Mesodermal cell (in vitro differentiated cells): Measurements from ENCODE around the gene CTDSP2.
"Not testable (repeated sequence)": the region's sequence is repeated elsewhere in the genome, so short reads cannot be mapped to it uniquely, and the experiment has no call there.

Experiments used
- H3K27ac ChIP-seq: 2 replicates; pipeline ENCODE4 v1.7.0; 2013; ENCODE audit warnings: mild to moderate bottlenecking, low read depth, low read length, moderate library complexity; ENCODE audit not compliant: severe bottlenecking
- H3K36me3 ChIP-seq: 2 replicates; pipeline ENCODE4 v1.7.1; 2013; ENCODE audit warnings: mild to moderate bottlenecking, low read length, moderate library complexity; ENCODE audit not compliant: control insufficient read depth, insufficient read depth
- H3K4me1 ChIP-seq: one replicate; pipeline ENCODE4 v1.7.1; 2013; ENCODE audit warnings: mild to moderate bottlenecking, low read length; ENCODE audit not compliant: insufficient read depth, control insufficient read depth, poor library complexity, severe bottlenecking
- H3K4me3 ChIP-seq: 2 replicates; pipeline ENCODE4 v1.7.0; 2013; ENCODE audit warnings: low read length, control low read depth, mild to moderate bottlenecking; ENCODE audit not compliant: insufficient read depth, poor library complexity, severe bottlenecking; ENCODE audit errors: extremely low read depth
- H3K9me3 ChIP-seq: 2 replicates; pipeline ENCODE4 v1.7.1; 2013; ENCODE audit warnings: mild to moderate bottlenecking, low read length, moderate library complexity; ENCODE audit not compliant: control insufficient read depth
- WGBS, 2 experiments: methylation state at CpG; one replicate each; pipeline ENCODE4 v1.1.5; 2013; ENCODE audit warnings: missing lambda C conversion rate in 2 of 2; ENCODE audit not compliant: insufficient coverage in 2 of 2; 5-methylcytosine and 5-hydroxymethylcytosine counted together

CTDSP2 gene

DNA sequence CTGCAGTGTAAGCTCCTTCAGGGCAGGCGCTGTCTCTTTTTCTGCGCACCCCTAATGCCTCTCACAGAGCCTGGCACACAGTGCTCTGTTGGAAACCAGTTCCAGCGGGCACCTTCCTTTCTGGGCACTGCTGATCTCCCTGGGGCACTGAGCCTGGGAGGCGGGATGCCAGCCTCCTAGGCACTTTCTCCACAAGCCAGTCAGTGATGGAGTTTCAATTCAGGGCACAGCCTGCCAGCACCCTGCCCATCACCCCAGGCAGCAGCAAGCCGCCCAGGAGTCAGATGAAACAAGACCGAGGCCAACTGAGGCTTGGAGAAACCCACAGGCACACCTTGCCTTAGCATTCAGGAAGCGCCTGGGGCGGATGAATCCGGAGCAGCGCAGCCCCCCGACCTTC is 5.7 kb upstream of the CTDSP2 start:
- WGBS, 2 experiments, result 59 to 61% methylated on average over 5 to 7 of the region's 11 CpGs
- H3K4me3 ChIP-seq, result peak overlapping the region; percentile 26
- peak overlapping the region; percentile 45 for H3K27ac ChIP-seq
- peaks cover 7% of the 10 kb centered on the region for H3K9me3 ChIP-seq
- peaks cover 13% of the 10 kb centered on the region for H3K4me1 ChIP-seq
- H3K36me3 ChIP-seq, result no peaks in the 10 kb centered on the region

- WGBS, 2 experiments, result 83% methylated on average over 1 of the region's 1 CpG; no CpG with 5 or more reads in 1 of the 2 experiments
- Histone ChIP-seq H3K27ac (no peak overlapping the region), H3K4me3 (no peak overlapping the region), H3K9me3 (peaks cover 4% of the 10 kb centered on the region), H3K36me3 (no peaks in the 10 kb centered on the region), H3K4me1 (peaks cover 13% of the 10 kb centered on the region)
Observed at GRCh38 chr12:57851552-57851951, 5.0 kb upstream of the CTDSP2 start.

DNA sequence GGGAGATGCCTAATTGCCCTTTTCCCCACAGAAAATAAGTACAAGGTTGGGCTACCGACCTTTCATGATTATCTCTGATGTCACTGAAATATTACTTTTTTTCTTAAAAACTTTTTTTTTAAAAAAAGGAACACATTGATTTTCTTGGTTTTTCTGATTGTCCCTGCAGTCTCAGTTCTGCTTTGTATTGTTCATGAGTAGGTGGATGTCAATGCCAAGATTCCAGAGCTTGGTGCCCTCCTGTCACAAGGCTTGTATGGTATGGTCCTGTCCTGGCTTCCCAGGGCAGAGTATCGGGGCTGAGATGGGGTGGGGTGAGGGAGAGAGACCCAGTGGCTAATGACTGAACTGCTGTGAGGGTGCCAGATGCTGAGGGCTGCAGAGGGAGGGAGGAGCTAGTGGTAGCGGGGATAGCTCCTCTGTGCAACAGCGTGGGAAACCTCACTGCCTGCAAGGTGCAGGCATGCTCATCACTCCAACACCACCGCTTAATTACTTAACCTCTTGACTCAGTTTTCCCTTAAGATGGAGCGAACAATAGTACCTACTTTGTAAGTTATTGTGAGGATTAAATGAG is 4.4 kb upstream of the CTDSP2 start:
- no peaks in the 10 kb centered on the region for H3K9me3 ChIP-seq
- WGBS, 2 experiments, result 38 to 76% methylated on average over 1 to 4 of the region's 6 CpGs
- peaks cover 13% of the 10 kb centered on the region for H3K4me1 ChIP-seq
- H3K36me3 ChIP-seq, result no peaks in the 10 kb centered on the region
- H3K27ac ChIP-seq, result no peak overlapping the region
- H3K4me3 ChIP-seq, result no peak overlapping the region

GRCh38 chr12:57849447-57849846 is 2.9 kb upstream of the CTDSP2 start:
- H3K9me3 ChIP-seq, H3K4me3 ChIP-seq, H3K36me3 ChIP-seq, H3K27ac ChIP-seq: not testable (repeated sequence)
- 78% methylated on average over 3 of the region's 3 CpGs; no CpG with 5 or more reads in 1 of the 2 experiments for WGBS, 2 experiments
- peaks cover 13% of the 10 kb centered on the region for H3K4me1 ChIP-seq

DNA sequence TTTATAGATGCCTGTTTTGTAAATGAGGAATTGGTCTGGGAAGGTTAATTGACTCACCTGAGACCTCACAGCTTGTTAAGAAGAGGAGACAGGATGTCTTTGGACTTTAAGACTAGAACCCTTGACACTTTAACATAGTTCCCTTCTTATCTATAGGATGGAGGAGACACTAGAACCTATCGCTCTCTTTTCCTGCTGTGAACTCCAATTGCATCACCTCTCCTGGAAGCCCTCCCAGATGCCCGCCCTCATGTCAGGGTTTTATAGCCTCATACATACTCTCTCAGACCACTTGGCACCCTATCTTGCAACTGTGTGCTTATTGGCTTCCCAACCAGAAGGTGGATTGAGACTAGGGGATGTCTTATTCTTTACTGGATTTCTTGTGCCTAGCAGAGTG is 2.5 kb upstream of the CTDSP2 start:
- H3K4me1 ChIP-seq, result peaks cover 13% of the 10 kb centered on the region
- H3K4me3 ChIP-seq, result no peak overlapping the region
- no peaks in the 10 kb centered on the region for H3K9me3 ChIP-seq
- no peaks in the 10 kb centered on the region for H3K36me3 ChIP-seq
- 71 to 92% methylated on average over 1 to 2 of the region's 2 CpGs for WGBS, 2 experiments
- no peak overlapping the region for H3K27ac ChIP-seq

DNA sequence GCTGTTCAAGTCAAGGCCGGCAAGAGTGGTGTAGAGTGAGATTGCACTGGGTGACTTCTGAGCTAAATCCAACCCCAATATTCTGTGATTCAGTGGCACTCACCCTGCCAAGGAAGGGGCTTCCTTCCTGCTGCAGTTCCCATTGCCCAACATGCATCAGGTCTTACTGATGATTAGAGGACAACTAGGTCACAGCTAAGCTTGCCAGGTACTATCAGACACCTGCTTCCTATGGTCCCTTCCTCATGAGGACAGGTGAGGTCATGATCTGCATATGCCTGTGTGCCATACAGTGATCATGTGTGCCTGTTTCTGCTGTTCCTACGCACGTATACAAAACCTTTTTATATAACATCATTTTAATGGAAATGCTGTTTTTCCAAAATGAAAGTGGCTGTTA is 1.7 kb upstream of the CTDSP2 start:
- Histone ChIP-seq H3K36me3 (no peaks in the 10 kb centered on the region), H3K4me3 (no peak overlapping the region), H3K9me3 (no peaks in the 10 kb centered on the region), H3K4me1 (peaks cover 20% of the 10 kb centered on the region), H3K27ac (no peak overlapping the region)
- 80% methylated on average over 1 of the region's 3 CpGs; no CpG with 5 or more reads in 1 of the 2 experiments for WGBS, 2 experiments

DNA sequence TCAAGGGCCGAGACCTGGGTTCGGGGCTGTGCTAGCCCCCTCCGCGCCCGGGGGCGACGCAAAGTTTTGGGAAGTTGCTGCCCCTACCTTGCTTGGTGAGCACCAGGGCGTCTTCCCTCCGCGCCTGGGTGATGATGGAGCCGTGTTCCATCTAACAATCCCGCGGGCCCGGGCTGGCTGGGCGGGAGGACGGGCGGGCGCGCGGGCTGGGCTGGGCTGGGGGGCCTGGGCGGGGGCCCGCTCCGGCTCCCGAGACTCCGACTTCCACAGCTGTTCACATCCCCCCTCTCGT is 298 bp downstream of the CTDSP2 start:
- no peaks in the 10 kb centered on the region for H3K9me3 ChIP-seq

GRCh38 chr12:57845478-57846284 is 848 bp downstream of the CTDSP2 start:
- Histone ChIP-seq H3K4me1 (peaks cover 30% of the 10 kb centered on the region), H3K4me3 (peak overlapping the region; percentile 99), H3K36me3 (peaks cover 1% of the 10 kb centered on the region), H3K27ac (peak overlapping the region; percentile 100), H3K9me3 (no peaks in the 10 kb centered on the region)
- 0% methylated on average over 63 to 74 of the region's 81 CpGs for WGBS, 2 experiments

More for the DNA sequence above, 298 bp downstream of the CTDSP2 start:
- Histone ChIP-seq H3K4me1 (peaks cover 28% of the 10 kb centered on the region), H3K27ac (peak overlapping the region; percentile 100), H3K4me3 (peak overlapping the region; percentile 99), H3K36me3 (no peaks in the 10 kb centered on the region)
- WGBS, 2 experiments, result 1% methylated on average over 17 to 23 of the region's 26 CpGs

DNA sequence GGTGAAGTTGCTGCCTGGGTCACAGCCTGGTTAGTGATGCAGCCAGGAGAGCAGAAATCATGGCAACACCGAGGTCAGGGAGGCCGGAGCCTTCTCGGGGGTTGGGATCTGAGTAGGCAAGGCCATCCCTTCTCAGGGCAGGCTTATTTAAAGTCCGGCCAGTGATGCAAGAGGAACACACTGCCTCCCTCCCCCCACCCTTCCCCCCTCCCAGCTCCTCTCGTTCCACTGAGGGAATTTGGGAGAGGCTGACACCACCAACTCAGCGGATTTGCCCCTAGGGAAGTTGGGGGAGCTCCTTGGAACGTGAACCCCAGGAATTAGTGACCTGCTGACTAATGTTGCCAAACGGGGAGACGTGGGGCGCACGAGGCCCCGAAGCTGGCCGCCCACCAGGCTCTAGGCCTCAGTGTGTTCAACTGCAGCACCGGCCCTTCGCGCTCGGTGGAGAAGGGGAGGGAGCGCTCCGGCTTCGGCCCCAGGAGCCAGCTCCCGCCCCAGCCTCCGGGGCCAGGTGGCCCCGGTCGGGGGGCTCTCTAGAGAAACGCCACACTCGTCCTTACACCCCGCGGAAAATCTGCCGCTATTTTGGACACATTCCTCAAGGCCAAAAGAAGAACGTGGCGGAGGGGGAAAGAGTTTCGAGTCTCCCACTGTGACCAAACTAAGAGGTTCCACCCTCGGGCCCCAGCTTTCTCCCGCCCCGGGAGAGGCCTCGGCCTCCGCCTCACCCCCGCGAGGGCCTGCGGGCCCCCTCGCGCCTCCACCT is 1.6 kb downstream of the CTDSP2 start:
- peaks cover 30% of the 10 kb centered on the region for H3K4me1 ChIP-seq
- H3K36me3 ChIP-seq, result peaks cover 9% of the 10 kb centered on the region
- H3K9me3 ChIP-seq, result no peaks in the 10 kb centered on the region
- whole genome bisulfite sequencing, 2 experiments, result 0 to 1% methylated on average over 31 to 33 of the region's 42 CpGs
- peak overlapping the region; percentile 100 for H3K27ac ChIP-seq
- peak overlapping the region; percentile 99 for H3K4me3 ChIP-seq

DNA sequence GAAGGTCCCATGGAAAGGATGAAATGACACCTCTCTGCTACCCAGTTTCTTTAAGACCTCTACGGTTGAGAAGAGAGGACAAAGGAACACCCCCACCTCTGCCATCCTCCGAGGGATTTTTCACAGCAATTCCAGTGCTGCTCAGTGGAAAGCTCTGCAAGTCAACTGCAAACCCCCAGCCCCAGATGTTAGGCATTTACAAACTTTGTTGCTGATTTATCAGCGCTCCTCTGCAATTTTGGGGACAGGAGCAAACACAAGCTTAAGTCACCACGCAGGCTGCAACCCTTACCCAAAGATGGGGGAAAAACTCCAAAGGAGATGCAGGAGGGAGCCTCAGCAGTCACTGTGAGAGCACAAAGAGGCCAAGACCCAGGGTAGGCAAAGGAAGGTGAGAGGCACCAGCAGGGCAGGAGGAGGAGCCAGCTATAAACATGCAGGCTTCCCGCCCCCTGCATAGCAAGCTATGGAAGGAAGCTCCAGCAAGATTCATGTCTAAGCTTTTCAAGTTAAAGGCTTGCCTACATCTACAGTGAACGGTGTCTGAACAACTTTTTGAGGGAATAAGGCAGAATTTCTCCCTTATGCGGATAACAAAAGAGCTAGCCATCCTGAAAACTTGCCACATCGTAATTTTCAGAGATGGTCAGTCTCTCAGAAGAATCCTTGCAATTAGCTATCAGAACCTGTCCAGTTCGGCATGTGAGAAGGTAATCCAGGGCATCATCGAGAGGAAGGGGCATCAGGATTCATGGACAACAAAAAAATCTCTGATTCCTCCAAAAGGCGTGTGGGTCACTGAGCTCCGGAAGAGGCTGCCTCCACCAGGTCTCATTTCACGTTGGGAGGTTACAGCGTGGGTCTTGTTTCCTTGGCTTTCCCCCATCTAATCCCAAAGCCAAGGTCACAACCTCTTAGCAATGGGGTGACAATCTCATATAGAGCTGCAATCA is 3.9 kb downstream of the CTDSP2 start:
- H3K27ac ChIP-seq, result no peak overlapping the region
- H3K9me3 ChIP-seq, result no peaks in the 10 kb centered on the region
- WGBS, 2 experiments, result 51 to 59% methylated on average over 11 to 13 of the region's 14 CpGs
- H3K4me1 ChIP-seq, result peaks cover 41% of the 10 kb centered on the region
- H3K36me3 ChIP-seq, result peaks cover 13% of the 10 kb centered on the region
- no peak overlapping the region for H3K4me3 ChIP-seq
